HG03469 (cell line): ENCODE measurements around the gene PPA2.
"Not testable (repeated sequence)": the region's sequence is repeated elsewhere in the genome, so short reads cannot be mapped to it uniquely, and the experiment has no call there.

Source experiments
- ATAC-seq: cut with Tn5 transposase; IDR thresholded peaks from one replicate; pipeline ENCODE4 v1.9.1; 2021; ENCODE audit warnings: mild to moderate bottlenecking, moderate library complexity, moderate number of reproducible peaks; ENCODE audit not compliant: unreplicated experiment

Gene PPA2

GRCh38 chr4:105473324-105474098 lies at the start of gene PPA2:
PPA2 (minus strand) TSS chr4:105474062; CDS start chr4:105474050, 12 bp downstream.
- ATAC-seq = peak; percentile 77

GRCh38 chr4:105520819-105521790 lies 47.2 kb upstream of the PPA2 start:
- ATAC-seq = no peak

- ATAC-seq = no peak
These were observed 36.4 kb upstream of the PPA2 start for GRCh38 chr4:105510245-105510644.

- ATAC-seq = peak; percentile 16
These were observed 35.9 kb upstream of the PPA2 start for GRCh38 chr4:105509714-105510113.

- peak; percentile 98 for ATAC-seq
These were observed 35.4 kb upstream of the PPA2 start for GRCh38 chr4:105509291-105509690.

GRCh38 chr4:105504744-105505143 lies 30.9 kb upstream of the PPA2 start:
- no peak for ATAC-seq

GRCh38 chr4:105503484-105503883 lies 29.6 kb upstream of the PPA2 start:
- ATAC-seq = no peak

GRCh38 chr4:105496899-105497298 lies 23.0 kb upstream of the PPA2 start:
- ATAC-seq = no peak

- ATAC-seq = no peak
These were observed 21.8 kb upstream of the PPA2 start for GRCh38 chr4:105495667-105496066.

GRCh38 chr4:105490523-105490922 lies 16.7 kb upstream of the PPA2 start:
- ATAC-seq = no peak

- ATAC-seq = no peak
These were observed 10.0 kb upstream of the PPA2 start for GRCh38 chr4:105483840-105484239.

- ATAC-seq = peak; percentile 6
These were observed 247 bp upstream of the PPA2 start for GRCh38 chr4:105474099-105474518.

- no peak for ATAC-seq
These were observed 965 bp downstream of the PPA2 start for GRCh38 chr4:105472871-105473323.

- ATAC-seq = no peak
These were observed 2.2 kb downstream of the PPA2 start for GRCh38 chr4:105471566-105472176.

- no peak for ATAC-seq
These were observed 3.1 kb downstream of the PPA2 start for GRCh38 chr4:105470766-105471165.

GRCh38 chr4:105469736-105470135 lies 4.1 kb downstream of the PPA2 start:
- ATAC-seq = no peak

GRCh38 chr4:105466580-105466979 lies 7.3 kb downstream of the PPA2 start:
- no peak for ATAC-seq

GRCh38 chr4:105464563-105464962 lies 9.3 kb downstream of the PPA2 start:
- not testable (repeated sequence) for ATAC-seq

- ATAC-seq = no peak
These were observed 11.3 kb downstream of the PPA2 start for GRCh38 chr4:105462576-105462975.

- no peak for ATAC-seq
These were observed 12.1 kb downstream of the PPA2 start for GRCh38 chr4:105461621-105462382.
